K562 (cell line): Measurements from ENCODE around the gene TNNT1. TPM values are rescaled to one million over a fixed set of nuclear protein-coding genes. Genes with fewer than 3 reads are reported as not detected.

ENCODE experiments used
- CTBP1 ChIP-seq: fragments of 450-650 bp; IDR thresholded peaks from 2 replicates; pipeline ENCODE4 v1.6.1; 2016; ENCODE audit warnings: borderline replicate concordance
- FUS ChIP-seq: fragments of 200-400 bp; formaldehyde crosslinking; optimal IDR thresholded peaks from 2 replicates; pipeline ENCODE3; 2017; ENCODE audit warnings: low read depth, low read length
- HDAC3 ChIP-seq: fragments of 450-650 bp; IDR thresholded peaks from 2 replicates; pipeline ENCODE4 v1.6.1; 2018; ENCODE audit warnings: borderline replicate concordance, mild to moderate bottlenecking, moderate library complexity; ENCODE audit not compliant: partially characterized antibody
- POLR2G ChIP-seq: fragments of 200-400 bp; formaldehyde crosslinking; IDR thresholded peaks from 2 replicates; pipeline ENCODE4 v1.6.1; 2017; ENCODE audit warnings: low read depth, mild to moderate bottlenecking, antibody characterized with exemption, low read length, moderate library complexity
- SNRNP70 ChIP-seq: fragments of 200-400 bp; formaldehyde crosslinking; optimal IDR thresholded peaks from 2 replicates; pipeline ENCODE3; 2017; ENCODE audit warnings: low read depth, low read length
- TCFL5 ChIP-seq: fragments of 250-450 bp; sonication (Bioruptor Pico); conservative IDR thresholded peaks from 2 replicates; pipeline ENCODE4 v1.6.1; 2021; ENCODE audit warnings: mild to moderate bottlenecking, moderate library complexity, matching md5 sums
- YBX1 ChIP-seq: fragments of 450-650 bp; IDR thresholded peaks from 2 replicates; pipeline ENCODE4 v1.7.1; 2016; ENCODE audit warnings: mild to moderate bottlenecking
- ZBTB17 ChIP-seq: fragments of 450-650 bp; formaldehyde crosslinking; IDR thresholded peaks from 2 replicates; pipeline ENCODE4 v1.4.0; 2020; ENCODE audit warnings: mild to moderate bottlenecking
- ZNF124 ChIP-seq: sonication (generic); formaldehyde crosslinking; IDR thresholded peaks from 2 replicates; pipeline ENCODE4 v1.8.1; 2022; ENCODE audit warnings: missing genetic modification reagents
- ZNF699 ChIP-seq: fragments of 250-450 bp; sonication (Bioruptor Pico); IDR thresholded peaks from 2 replicates; pipeline ENCODE4 v1.8.0; 2021; ENCODE audit warnings: mild to moderate bottlenecking, moderate library complexity; ENCODE audit not compliant: insufficient replicate concordance
- polyA plus RNA-seq, 8 experiments: library from polyadenylated mRNA; depleted of rRNA in 4 of 8; stranded (reverse) in 5 of 8; unstranded in 3 of 8; fragments of >200 nt; fragmentation: Nextera tagmentation in 2 of 8; fragmentation: Illumina TruSeq in 1 of 8; extraction: Ambion mirVana in 2 of 8; extraction: Trizol in 1 of 8; gene quantifications; 2 replicates each; pipeline versions ENCODE4 v1.2.1 to v1.2.3, GENCODE V29; 2011 to 2014; ENCODE audit warnings: inconsistent platforms in 1 of 8, missing spikeins in 1 of 8
- total RNA-seq, 7 experiments: library from RNA; depleted of rRNA in 6 of 7; stranded (reverse); fragments of >200 nt in 6 of 7; fragmentation: Illumina TruSeq in 2 of 7; extraction: Trizol in 2 of 7; gene quantifications; 2 replicates each; pipeline versions ENCODE4 v1.2.1 to v1.2.3, GENCODE V29; 2011 to 2021; ENCODE audit warnings: low replicate concordance in 1 of 7
- TF ChIP-seq, protein P1 (sequence below), 2 experiments: fragments of 450-650 bp in 1 of 2; sonication (generic) in 1 of 2; formaldehyde crosslinking in 1 of 2; IDR thresholded peaks; 2 replicates each; pipeline versions ENCODE4 v1.7.1 to v1.9.0; 2016 to 2022; ENCODE audit warnings: inconsistent platforms in 1 of 2, mild to moderate bottlenecking in 1 of 2, missing genetic modification reagents in 1 of 2
- TF ChIP-seq, protein P2 (sequence below), 2 experiments: fragments of 250-450 bp in 1 of 2; fragments of 450-650 bp in 1 of 2; sonication (Bioruptor Pico) in 1 of 2; IDR thresholded peaks; 2 replicates each; pipeline versions ENCODE4 v1.6.1 to v1.8.0; 2016 to 2021; ENCODE audit warnings: mild to moderate bottlenecking in 2 of 2, moderate library complexity in 2 of 2, missing compliant biosample characterization in 1 of 2, missing genetic modification characterization in 1 of 2
- TF ChIP-seq, protein P3 (sequence below): fragments of 450-650 bp; formaldehyde crosslinking; IDR thresholded peaks from 2 replicates; pipeline ENCODE4 v1.4.0; 2022; ENCODE audit warnings: missing genetic modification characterization

The TNNT1 gene
- total and polyA plus RNA-seq, 9 of the 15 experiments (the other 6 are each of a cell fraction or from before 2014, with no cell fraction given): 31.8 to 390 (median 227) TPM

DNA sequence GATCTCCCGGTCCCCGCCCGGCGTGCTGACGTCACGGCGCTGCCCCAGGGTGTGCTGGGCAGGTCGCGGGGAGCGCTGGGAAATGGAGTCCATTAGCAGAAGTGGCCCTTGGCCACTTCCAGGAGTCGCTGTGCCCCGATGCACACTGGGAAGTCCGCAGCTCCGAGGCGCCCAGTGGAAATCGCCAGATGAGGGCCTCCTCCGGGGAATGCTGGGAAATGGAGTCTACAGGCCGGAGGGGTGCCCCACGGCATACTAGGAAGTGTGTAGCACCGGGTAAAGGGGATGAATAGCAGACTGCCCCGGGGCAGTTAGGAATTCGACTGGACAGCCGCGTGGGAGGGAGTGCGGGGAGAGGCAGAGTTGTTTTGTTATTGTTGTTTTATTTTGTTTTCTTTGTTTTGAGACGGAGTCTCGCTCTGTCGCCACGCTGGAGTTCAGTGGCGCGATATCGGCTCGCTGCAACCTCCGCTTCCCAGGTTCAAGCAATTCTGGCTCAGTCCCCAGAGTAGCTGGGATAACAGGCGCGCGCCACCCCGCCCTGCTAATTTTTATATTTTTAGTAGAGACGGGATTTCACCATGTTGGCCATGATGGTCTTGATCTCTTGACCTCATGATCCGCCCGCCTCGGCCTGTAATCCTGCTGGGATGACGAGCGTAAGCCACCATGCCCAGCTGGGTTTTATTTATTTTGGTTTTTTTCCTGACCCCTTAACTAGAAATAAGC lies 31.2 kb downstream of the TNNT1 start (continued):
- TF ChIP-seq, protein P1, sequence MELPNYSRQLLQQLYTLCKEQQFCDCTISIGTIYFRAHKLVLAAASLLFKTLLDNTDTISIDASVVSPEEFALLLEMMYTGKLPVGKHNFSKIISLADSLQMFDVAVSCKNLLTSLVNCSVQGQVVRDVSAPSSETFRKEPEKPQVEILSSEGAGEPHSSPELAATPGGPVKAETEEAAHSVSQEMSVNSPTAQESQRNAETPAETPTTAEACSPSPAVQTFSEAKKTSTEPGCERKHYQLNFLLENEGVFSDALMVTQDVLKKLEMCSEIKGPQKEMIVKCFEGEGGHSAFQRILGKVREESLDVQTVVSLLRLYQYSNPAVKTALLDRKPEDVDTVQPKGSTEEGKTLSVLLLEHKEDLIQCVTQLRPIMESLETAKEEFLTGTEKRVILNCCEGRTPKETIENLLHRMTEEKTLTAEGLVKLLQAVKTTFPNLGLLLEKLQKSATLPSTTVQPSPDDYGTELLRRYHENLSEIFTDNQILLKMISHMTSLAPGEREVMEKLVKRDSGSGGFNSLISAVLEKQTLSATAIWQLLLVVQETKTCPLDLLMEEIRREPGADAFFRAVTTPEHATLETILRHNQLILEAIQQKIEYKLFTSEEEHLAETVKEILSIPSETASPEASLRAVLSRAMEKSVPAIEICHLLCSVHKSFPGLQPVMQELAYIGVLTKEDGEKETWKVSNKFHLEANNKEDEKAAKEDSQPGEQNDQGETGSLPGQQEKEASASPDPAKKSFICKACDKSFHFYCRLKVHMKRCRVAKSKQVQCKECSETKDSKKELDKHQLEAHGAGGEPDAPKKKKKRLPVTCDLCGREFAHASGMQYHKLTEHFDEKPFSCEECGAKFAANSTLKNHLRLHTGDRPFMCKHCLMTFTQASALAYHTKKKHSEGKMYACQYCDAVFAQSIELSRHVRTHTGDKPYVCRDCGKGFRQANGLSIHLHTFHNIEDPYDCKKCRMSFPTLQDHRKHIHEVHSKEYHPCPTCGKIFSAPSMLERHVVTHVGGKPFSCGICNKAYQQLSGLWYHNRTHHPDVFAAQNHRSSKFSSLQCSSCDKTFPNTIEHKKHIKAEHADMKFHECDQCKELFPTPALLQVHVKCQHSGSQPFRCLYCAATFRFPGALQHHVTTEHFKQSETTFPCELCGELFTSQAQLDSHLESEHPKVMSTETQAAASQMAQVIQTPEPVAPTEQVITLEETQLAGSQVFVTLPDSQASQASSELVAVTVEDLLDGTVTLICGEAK (IDR thresholded peaks at IDR 0.05): peak; percentile 74
- TF ChIP-seq, protein P1 (CRISPR knock-in tag; IDR thresholded peaks at IDR 0.05): no peak
- TF ChIP-seq POLR2G (peak; percentile 82), ZNF699 (no peak), TCFL5 (no peak), ZBTB17 (CRISPR knock-in tag) (peak; percentile 38; the same call in 1 of the 2 replicates), HDAC3 (no peak), YBX1 (no peak), FUS (no peak), SNRNP70 (no peak), ZNF124 (CRISPR knock-in tag) (no peak), CTBP1 (peak; percentile 64; the same call in 1 of the 2 replicates)
- TF ChIP-seq, protein P2, sequence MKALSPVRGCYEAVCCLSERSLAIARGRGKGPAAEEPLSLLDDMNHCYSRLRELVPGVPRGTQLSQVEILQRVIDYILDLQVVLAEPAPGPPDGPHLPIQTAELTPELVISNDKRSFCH (CRISPR knock-in tag; IDR thresholded peaks at IDR 0.05): no peak
- TF ChIP-seq, protein P2 (tag; IDR thresholded peaks at IDR 0.05): no peak; the same call in 1 of the 2 replicates
- TF ChIP-seq, protein P3, sequence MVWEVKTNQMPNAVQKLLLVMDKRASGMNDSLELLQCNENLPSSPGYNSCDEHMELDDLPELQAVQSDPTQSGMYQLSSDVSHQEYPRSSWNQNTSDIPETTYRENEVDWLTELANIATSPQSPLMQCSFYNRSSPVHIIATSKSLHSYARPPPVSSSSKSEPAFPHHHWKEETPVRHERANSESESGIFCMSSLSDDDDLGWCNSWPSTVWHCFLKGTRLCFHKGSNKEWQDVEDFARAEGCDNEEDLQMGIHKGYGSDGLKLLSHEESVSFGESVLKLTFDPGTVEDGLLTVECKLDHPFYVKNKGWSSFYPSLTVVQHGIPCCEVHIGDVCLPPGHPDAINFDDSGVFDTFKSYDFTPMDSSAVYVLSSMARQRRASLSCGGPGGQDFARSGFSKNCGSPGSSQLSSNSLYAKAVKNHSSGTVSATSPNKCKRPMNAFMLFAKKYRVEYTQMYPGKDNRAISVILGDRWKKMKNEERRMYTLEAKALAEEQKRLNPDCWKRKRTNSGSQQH (CRISPR knock-in tag): peak; percentile 68
